GM19395 (cell line): ENCODE measurements around the gene SH2D4B.
A peak's percentile ranks its signal among the peaks of the same experiment; 100 is the strongest.
"Not testable (repeated sequence)": the region's sequence is repeated elsewhere in the genome, so short reads cannot be mapped to it uniquely, and the experiment has no call there.

Experiments
- ATAC-seq: cut with Tn5 transposase; IDR thresholded peaks from one replicate; pipeline ENCODE4 v1.9.1; 2021; ENCODE audit warnings: mild to moderate bottlenecking, moderate library complexity; ENCODE audit not compliant: unreplicated experiment

SH2D4B gene

DNA sequence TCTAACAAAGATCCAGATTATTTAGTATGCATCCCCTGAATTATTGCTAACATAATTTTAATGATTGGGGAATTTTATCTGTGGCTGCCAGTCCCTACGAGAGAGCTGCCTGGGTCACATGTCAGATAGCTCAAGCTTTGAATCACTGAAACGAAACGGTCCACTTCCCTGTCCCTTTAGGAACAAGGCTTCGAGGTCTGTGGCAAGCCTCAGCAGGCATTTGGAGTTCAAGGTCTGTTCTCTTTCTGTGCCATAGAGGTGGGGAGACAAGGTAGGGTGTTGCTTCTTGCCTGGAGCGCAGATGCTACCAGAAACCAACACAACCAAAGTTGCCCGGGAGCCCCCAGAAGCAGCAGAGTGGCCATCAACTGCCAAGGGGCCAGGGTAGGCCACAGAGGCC lies 13.9 kb upstream of the SH2D4B start:
- ATAC-seq: no peak

DNA sequence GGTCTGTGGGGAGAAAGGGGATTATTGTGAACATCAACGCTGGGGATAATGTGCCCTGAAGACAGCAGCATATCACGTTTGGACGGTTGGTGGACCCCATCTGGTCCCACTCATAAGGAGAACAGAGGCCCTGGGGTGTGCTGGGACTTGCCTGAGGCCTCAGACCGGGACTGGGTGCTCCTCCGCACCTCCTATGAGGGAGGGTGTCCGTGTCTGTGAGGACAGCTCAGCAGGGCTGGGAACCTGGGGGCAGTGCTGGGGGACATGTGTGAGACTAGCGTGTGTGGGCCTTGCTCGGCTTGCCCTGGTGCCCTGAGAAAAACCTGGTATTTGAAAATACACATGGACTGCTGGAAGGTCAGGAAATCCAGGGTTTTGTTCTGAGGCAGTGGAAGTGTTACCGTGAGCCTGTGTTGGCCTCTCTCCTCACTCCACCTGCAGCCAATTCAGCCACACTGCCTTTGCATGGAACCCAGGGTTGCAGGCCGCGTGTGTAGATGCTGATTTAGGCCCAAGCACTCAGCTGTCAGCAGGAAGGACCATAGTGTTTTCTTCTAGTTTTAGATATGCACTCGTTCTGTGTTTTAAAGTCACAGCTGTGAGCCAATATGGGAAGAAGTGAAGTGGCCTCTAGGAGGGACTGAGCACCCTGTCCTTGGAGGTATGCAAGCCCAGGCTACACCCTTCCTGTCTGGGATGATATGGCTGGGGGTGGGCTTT lies 13.4 kb upstream of the SH2D4B start:
- no peak for ATAC-seq

DNA sequence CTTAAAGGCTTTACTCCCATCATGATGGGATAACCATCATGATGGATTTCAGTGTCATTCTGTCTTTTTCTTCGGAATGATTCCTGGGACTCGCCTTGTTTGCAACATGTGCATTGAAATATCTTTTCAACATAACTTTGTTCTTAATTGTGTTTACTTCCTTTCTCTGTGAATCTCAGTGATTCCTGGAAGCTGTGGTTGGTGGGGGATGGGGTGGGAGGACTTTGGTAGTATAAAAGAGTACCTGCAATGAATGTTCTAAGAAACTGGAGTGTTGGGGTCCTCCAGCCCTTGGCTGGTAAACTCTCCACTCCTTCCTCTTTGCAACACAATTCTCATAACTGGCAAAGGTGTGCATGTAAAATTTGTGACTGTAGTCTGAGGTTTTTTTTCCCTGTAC lies 11.5 kb upstream of the SH2D4B start:
- ATAC-seq: no peak

DNA sequence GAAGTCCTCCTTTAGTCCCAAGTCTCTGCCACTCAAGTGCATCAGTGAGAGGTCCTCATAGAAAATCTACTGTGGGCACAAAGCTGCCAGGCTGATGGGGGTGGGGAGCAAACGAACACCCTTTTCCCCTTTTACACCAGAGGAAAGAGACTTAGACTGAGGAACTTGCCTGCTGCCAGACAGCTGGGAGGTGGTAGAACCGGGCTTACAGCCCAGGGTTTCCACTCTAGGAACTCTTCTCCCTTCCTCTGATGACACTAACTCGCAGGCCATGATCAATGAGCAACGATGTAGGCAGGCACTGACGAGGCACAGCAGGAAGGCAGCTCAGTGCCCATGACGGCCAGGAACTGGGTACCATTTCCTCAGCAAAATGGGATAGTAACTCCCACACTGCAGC lies 11.0 kb upstream of the SH2D4B start:
- no peak for ATAC-seq

DNA sequence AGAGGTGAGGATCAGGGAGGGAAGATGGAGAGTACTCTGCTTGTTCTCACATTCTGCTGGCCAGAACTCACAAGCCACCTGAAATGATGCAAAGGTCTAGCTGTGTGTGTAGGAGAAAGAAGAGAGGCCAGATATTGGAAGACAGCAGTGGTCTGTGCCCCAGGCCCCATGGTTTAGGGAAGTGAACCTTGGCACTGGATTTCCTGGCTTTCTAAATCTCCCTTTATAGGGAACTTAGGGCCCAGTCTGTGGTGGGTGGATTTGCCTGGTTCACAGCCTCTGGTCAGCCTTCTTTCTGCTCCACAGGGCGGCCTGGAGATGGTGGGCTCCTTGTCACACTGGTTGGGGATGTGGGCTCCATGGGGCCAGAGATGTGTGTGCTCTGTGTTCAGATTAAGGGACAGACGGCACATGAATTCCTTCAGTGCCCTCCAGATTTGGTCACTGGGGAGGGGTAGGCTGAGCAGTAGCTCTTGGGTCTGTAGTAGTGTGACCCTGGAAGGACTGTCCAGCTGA lies 9.5 kb upstream of the SH2D4B start:
- no peak for ATAC-seq

DNA sequence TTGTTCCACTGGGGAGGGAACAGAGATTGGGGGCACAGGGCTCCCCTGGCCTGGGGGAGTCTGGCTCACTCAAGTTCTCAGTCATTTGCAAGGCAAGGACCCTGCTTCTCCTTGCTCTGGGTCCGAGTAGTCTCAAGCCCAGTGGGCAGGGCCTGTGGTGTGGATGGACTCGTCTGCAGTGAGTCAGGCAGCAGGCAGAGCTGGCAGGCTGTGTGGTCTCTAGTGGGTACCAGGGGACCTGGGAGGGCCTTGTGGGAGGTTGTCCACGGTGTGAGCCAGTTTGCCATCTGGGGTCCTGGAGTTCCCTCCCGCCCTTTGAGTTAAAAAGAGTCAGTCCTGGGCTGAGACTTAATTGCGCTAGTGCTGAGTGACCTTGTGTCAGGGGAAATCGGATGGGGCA lies 8.8 kb upstream of the SH2D4B start:
- ATAC-seq: no peak

DNA sequence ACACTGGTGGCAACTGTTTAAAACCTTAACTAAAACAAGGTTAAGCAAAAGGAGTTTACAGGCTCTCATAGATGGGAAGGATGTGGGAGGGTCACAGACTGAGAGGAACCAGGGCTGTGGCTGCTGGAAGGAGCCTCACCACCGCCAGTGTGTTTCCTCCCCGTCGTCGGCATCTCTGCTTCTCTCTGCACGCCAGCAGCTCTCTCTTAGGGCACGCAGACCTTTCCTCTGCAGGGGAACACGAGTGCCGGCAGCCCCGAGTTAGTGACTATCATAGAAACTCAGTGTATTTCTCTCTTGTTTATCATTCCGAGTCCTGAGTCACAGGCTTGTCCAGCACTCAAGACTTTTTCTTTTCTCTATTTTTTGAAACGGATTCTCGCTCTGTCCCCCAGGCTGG lies 8.1 kb upstream of the SH2D4B start:
- ATAC-seq: no peak

DNA sequence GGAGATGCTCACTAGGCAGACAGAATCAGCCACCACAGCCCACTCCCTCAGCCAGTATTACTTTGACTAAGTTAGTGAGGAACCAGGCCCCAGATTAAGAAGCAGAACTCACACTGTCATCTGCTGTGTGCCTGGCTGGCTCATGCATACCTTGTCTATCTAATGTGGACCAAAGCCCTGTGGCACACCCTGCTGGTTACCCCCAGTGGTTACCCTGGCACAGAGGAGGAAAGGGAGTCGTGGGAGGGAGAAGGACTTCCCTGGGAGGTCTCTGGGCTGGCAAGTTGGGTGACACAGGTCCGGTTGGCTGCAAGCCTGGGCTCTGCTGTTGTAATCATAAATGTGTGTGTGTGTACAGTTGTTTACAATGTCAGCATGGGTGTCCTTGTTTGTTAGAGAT lies 7.5 kb upstream of the SH2D4B start:
- ATAC-seq: no peak

DNA sequence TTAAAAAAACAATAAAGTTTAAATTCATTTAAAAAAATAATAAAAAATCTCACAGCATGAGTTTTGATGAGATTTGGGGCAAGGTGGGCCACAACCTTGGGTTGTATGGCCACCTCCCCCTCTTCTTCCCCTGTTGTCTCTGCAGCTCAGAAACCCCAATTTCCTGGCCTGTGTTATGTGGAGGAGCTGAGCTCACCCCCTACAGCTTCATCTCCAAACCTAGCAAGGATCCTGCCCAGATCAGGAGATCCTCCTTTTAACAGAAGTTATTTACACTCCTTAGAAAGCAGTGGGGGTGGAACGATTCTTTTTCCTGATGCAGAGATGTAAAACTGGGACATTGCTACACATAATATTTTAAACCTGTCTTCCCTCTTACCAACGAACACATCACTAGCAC lies 6.9 kb upstream of the SH2D4B start:
- no peak for ATAC-seq

DNA sequence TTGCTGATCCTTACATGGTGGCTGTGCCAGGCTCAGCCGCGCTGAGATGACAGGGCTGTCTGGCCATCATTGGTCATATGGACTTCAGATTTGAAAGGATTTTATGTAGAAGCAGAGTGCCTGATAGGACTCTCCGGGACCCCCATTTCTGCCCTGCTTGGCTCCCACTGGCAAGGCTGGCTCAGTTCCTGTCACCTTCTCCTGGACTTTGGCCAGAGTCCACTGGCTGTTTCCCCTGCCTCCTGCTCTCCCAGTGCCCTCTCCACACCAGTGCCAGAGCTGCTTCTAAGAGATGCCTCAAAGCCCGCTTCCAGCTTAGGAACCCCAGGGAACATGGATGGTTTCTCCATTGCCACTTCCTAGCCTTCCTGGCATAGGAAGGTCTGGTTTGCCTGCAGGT lies 5.1 kb upstream of the SH2D4B start:
- no peak for ATAC-seq

DNA sequence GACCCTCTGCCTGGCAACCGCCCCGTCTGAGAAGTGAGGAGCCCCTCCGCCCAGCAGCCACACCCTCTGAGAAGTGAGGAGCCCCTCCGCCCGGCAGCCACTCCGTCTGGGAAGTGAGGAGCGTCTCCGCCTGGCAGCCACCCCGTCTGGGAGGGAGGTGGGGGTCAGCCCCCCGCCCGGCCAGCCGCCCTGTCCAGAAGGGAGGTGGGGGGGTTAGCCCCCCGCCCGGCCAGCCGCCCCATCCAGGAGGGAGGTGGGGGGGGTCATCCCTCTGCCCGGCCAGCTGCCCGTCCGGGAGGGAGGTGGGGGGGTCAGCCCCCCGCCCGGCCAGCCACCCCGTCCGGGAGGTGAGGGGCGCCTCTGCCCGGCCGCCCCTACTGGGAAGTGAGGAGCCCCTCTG lies 3.6 kb upstream of the SH2D4B start:
- ATAC-seq: not testable (repeated sequence)

DNA sequence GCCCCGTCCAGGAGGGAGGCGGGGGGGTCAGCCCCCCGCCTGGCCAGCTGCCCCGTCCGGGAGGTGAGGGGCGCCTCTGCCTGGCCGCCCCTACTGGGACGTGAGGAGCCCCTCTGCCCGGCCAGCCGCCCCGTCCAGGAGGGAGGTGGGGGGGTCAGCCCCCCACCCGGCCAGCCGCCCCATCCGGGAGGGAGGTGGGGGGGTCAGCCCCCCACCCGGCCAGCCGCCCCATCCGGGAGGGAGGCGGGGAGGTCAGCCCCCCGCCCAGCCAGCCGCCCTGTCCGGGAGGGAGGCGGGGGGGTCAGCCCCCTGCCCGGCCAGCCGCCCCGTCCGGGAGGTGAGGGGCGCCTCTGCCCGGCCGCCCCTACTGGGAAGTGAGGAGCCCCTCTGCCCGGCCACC lies 3.1 kb upstream of the SH2D4B start:
- ATAC-seq: not testable (repeated sequence)

DNA sequence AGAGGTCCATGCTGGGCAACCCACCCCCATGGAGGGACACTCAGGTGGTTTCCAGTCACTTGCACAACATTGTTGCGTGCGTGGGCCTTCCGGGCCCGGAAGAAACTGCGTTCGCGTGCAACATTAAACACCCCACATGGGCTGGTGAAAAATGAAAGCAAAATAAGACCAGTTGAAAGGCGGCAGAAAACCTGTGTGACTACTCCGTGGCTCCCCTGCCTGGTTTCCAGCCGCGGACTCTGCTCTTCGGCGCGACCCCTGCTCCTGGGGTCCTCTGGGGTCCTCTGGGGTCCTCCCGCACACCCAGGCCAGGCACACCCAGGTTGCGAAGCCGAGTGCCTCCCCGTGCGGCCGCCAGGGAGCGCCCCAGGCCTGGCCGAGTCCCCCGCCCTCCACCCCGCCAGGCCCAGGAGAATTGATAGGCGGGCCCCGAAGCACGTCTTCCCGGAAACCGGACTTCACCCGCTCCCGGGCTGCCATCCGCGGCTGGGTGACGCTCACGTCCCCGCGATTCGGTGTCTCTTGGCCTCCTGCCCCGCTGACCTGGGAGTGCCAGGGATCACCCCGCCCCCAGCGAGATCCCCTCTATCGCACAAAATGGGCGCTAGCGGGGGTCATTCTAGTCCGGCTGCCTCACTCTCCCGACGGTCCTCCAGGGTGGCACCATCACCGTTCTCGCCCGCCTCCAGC lies 1.9 kb upstream of the SH2D4B start:
- peak; percentile 89 for ATAC-seq

DNA sequence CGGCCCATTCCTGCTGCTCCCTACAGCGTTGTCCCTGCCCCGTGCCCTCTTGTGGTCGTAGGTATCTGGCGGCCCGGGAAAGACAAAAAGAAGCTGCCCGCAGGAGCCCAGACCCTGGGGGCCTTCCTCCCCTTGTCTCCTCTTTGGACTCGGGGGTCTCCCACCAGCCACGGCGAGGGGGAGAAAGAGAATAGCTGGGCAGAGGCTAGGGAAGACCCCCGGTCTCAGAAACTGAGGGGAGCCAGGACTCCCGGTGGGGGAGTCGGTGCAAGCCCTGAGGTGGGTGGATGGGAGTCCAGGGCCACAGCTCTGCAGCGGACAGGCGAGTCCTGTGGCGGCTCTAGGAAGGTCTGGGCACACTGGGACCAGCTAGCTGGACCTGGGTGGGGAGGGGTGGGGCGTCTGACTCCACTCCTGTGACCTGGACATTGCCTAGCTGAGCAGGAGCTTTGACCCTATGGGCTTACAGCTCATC lies 1.3 kb upstream of the SH2D4B start:
- ATAC-seq: no peak

DNA sequence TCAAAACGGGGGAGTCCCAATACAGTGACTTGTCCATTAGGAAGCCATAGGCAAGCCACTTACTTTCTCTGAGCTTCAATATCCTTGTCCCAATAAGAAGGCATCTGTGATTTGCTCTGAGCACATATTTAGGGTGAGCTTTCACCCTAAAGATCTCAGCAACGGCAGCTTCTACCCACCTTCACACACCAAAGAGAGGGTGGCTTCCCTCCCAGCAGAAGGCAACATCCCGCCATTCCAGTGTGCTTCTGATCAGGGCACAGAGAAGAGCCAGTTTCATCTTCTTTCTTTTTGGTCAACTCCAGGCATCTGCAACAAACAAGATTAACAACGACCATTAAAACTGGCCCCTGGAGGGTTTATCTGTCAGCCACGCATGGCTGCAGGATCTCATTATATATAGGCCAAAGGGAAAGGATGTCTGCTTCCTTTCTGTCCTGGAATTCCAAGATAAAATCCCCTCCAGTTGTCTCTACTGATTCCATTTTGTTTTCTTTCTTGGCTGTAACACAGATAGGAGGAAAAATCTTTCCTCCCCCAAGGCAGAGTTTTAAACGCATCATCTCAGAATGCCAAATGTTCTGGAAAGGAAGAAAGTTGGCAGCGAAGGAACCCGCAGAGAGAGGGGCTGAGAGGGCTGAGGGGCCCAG lies 491 bp upstream of the SH2D4B start:
- ATAC-seq: no peak

DNA sequence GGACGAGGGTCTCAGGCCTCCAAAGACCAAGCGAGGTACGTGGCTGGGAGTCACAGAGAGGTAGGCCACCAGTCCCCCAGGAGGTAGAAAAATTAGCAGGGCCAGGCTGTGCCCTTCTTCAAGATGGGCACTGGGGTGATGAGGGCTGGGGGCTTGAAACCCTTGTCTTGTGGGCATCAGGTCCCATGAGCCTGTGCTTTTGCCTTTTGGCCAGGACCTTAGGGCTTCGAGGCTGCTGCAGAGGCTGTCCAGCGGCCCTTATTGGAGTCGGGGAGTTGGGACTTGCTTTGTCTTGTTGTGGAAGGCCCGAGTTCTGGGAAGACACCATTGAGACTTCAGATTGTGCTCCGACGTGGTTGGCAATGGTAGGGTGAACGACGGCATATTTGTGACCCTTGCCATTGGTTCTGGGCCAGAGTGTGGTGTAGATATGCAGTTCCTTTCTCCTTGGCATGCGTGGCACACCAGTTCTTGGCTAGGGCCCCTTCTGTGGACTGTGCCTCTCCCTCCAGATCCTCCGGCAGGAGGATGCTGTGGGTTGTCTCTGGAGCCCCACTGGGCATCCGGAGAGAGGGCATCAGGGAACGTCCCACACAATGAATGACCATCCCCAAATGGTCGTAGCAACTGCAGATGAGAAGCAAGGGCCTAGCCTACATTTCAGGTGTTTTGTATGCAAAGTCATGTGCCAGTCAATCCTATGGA lies 931 bp downstream of the SH2D4B start:
- no peak for ATAC-seq

DNA sequence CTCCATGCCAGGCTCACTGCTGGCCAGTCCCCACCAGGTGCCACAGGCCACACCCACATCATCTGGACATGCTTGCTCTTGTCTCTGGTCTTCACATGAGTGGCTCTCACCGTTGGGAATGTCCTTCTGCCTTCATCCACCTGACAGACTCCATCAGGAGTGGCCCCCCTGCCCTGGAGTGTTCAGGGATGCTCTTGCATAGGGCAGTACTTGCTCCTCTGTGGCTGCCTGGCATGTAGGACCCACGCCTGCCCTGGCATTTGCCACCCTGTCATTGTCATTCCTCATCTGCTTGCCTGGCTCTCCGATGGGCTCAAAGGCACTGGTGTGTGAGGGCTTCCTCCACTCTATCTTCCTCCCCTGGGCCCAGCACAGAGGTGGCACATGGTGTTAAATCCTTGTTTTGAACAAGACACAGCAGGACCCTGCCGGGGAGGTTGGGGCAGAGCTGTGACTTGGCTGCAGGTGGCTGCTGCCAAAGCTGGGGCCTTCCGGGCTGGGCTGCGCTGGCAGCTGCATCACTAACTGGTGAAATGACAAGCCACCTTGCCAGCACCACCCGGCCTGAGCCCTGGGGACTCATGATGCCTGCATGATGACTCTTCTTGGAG lies 1.8 kb downstream of the SH2D4B start:
- no peak for ATAC-seq

DNA sequence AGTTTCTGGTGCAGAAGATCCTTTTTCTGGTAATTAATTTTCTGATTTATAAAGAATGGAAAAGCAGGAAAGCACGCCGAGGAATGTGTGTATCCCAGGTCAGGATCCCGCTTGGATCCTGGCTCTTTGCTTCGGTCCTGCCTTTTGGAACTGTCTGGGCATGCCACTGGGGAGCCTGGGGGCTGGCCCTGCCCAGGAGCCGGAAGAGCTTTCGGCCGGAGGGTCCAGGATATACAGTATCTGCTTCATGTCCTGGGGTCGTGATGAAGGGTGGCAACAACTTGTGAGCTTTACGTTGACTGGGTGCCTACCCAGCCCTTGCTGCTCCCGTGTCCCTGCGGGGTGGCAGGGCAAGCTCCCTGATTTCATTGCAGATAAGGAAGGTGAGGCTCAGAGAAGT lies 2.4 kb downstream of the SH2D4B start:
- no peak for ATAC-seq

DNA sequence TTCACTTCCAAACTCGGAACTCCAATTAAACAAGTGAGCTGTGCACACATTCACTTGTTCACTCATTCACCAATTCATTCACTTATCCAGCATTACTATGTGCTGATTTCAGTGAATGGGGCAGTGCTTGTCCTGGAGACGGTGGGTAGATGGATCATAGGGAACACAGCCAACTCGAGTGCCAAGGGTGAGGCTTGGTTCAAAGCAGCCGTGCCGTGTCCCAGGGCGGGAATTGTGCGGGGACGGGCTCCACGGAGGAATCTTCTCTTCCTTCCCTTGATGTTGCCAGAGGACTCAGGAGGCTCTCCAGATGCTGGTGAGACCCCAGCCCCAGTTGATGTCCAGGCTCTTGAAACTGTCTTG lies 2.9 kb downstream of the SH2D4B start:
- ATAC-seq: no peak

DNA sequence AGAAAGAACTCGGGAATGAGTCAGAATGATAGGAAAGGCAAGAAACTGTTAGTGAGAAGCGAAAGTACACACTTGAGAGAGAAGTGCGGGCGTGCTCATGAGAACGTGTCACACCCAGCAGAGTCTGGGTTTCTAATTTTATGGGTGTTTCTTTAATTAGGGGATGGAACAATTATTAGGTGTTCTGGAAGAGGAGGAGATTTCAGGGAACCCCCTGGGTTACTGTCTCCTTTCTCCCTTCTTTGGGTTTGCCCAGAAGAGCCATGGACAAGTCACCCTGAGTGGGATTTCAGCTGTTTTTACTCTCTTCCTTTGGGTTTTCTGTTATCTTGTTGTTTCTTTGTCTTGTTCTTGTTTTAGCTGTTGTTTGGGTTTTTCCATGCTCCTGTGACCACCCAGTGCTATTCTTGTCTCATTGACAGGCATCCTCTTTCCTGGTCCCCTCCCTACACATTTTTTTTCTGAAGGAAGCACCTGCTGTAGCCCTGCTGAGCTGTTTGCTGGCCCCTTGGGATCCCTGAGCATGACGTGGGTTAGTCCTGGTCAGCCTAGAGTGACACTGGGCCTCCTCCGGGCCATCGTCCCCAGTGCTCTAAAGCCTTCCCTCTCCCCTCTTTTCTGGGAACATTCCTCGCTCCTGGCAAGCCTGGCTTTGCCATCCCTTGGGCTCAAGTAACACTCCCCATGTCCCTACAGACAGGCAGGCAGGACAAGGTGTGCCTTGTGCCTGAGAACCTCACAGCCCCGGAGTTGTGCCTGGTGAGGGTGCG lies 3.5 kb downstream of the SH2D4B start:
- peak; percentile 57 for ATAC-seq
